ENCODE data around the gene TMEM120A. TPM values are rescaled to one million over a fixed set of nuclear protein-coding genes. Genes with fewer than 3 reads are reported as not detected.

TMEM120A gene
- total RNA-seq, 1 experiment from 2014 or later: 19.3 TPM

DNA sequence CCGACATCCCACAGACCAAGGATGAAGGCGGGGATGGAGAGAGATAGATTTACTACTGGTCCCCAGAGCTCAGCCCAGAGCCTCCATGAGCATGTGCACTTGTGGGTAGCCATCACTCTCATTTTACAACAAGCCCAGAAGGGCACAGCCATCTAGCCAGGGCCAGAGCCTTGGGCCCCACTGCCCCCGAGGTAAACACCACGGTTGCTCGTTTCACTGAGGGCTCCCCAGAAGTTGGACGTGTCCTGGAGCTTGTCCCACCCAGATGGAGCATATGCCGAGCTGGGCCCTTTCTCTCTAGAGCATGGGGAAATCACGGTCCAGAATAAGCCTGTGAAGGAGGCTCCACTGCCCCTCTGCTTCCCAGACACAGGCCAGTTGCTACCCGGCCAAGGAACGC, 9.0 kb upstream of the TMEM120A start:
- intact Hi-C loops (cut with micrococcal nuclease; ENCODE audit: unreplicated experiment): no loop called here
- H3K4me1 Mint-ChIP-seq (ENCODE audit: low read depth, unreplicated experiment): no peaks in the 10 kb centered on the region
- H3K36me3 Mint-ChIP-seq (ENCODE audit: insufficient read depth, unreplicated experiment): peaks cover 16% of the 10 kb centered on the region
- BruUV-seq (replicated peaks): no TSS peak
- CTCF ChIA-PET: no interaction called here
- no peak overlapping the region for H3K4me3 Mint-ChIP-seq (ENCODE audit: low read depth, unreplicated experiment)
- no peak overlapping the region for H3K27ac Mint-ChIP-seq (ENCODE audit: unreplicated experiment)
- H3K9me3 Mint-ChIP-seq (ENCODE audit: low read depth, unreplicated experiment): no peaks in the 10 kb centered on the region
- TF ChIP-seq, protein P1, sequence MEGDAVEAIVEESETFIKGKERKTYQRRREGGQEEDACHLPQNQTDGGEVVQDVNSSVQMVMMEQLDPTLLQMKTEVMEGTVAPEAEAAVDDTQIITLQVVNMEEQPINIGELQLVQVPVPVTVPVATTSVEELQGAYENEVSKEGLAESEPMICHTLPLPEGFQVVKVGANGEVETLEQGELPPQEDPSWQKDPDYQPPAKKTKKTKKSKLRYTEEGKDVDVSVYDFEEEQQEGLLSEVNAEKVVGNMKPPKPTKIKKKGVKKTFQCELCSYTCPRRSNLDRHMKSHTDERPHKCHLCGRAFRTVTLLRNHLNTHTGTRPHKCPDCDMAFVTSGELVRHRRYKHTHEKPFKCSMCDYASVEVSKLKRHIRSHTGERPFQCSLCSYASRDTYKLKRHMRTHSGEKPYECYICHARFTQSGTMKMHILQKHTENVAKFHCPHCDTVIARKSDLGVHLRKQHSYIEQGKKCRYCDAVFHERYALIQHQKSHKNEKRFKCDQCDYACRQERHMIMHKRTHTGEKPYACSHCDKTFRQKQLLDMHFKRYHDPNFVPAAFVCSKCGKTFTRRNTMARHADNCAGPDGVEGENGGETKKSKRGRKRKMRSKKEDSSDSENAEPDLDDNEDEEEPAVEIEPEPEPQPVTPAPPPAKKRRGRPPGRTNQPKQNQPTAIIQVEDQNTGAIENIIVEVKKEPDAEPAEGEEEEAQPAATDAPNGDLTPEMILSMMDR (IDR thresholded peaks at IDR 0.05; ENCODE audit: unreplicated experiment): no peak
- no peak for DNase-seq
- no peaks in the 10 kb centered on the region for H3K27me3 Mint-ChIP-seq (ENCODE audit: unreplicated experiment)

DNA sequence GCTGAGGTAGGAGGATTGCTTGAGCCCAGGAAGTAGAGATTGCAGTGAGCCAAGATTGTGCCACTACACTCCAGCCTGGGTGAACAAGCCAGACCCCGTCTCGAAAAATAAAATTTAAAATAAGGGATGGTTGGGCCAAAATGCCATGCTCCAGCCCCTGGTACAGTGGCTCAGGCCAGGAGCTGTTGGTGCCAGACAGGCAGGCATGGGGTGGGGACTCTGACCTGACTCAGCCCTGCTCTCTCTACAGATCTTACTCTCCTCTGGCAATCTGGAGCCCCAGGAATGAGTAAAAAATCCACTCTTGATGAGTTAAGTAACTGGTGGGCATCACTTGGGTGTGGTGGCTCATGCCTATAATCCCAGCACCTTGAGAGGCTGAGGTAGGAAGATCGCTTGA, 8.4 kb upstream of the TMEM120A start:
- no peak for DNase-seq
- intact Hi-C loops (cut with micrococcal nuclease; ENCODE audit: unreplicated experiment): no loop called here
- no peaks in the 10 kb centered on the region for H3K27me3 Mint-ChIP-seq (ENCODE audit: unreplicated experiment)
- no TSS peak for BruUV-seq (replicated peaks)
- CTCF ChIA-PET: no interaction called here
- H3K4me1 Mint-ChIP-seq (ENCODE audit: low read depth, unreplicated experiment): no peaks in the 10 kb centered on the region
- no peak overlapping the region for H3K27ac Mint-ChIP-seq (ENCODE audit: unreplicated experiment)
- H3K4me3 Mint-ChIP-seq (ENCODE audit: low read depth, unreplicated experiment): no peak overlapping the region
- no peaks in the 10 kb centered on the region for H3K9me3 Mint-ChIP-seq (ENCODE audit: low read depth, unreplicated experiment)
- TF ChIP-seq, protein P1 (IDR thresholded peaks at IDR 0.05; ENCODE audit: unreplicated experiment): no peak
- peaks cover 17% of the 10 kb centered on the region for H3K36me3 Mint-ChIP-seq (ENCODE audit: insufficient read depth, unreplicated experiment)

DNA sequence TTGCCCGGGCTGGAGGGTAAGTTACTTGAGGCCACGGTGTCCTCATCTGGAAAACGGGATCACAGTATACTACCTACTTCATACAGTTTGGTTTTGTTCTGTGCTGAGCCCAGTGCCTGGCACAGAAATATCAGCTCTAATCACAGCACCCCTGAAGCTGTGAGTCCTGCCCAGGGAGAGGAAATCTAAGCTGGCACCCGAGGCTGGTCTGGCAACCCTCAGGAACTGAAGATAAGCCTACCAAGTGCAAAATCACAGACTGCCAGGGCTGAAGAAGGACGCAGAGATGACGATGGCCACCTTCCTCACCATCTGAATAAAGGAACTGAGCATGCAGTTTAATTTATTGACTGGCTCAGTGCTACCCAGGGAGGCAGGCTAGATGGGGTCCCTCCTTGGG, 7.7 kb upstream of the TMEM120A start:
- Mint-ChIP-seq H3K27me3 (ENCODE audit: unreplicated experiment) (no peaks in the 10 kb centered on the region), H3K27ac (ENCODE audit: unreplicated experiment) (no peak overlapping the region), H3K4me1 (ENCODE audit: low read depth, unreplicated experiment) (no peaks in the 10 kb centered on the region), H3K9me3 (ENCODE audit: low read depth, unreplicated experiment) (no peaks in the 10 kb centered on the region), H3K4me3 (ENCODE audit: low read depth, unreplicated experiment) (no peak overlapping the region), H3K36me3 (ENCODE audit: insufficient read depth, unreplicated experiment) (peaks cover 18% of the 10 kb centered on the region)
- TF ChIP-seq, protein P1 (IDR thresholded peaks at IDR 0.05; ENCODE audit: unreplicated experiment): no peak
- intact Hi-C loops (cut with micrococcal nuclease; ENCODE audit: unreplicated experiment): no loop called here
- DNase-seq: no peak
- CTCF ChIA-PET: no interaction called here
- BruUV-seq (replicated peaks): no TSS peak

DNA sequence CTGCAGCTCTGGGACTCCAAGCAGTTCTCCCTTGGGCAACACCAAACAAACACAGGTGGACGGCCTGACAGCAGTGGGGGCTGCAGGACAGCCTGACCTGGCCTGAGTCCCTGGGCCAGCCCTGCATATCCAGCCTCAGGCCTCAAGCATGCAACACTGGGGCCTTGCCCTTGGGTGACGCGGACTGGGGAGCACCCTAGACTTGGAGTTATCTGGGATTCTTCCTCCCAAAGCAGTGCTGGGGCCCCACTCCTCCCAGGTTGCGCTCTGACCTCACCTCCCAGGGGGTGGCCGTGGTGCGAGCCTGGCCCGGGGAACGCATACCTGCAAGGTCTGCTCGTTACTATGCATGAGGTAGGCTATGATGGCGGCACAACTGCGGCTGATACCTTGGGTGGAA, 6.2 kb upstream of the TMEM120A start:
- no peak overlapping the region for H3K4me3 Mint-ChIP-seq (ENCODE audit: low read depth, unreplicated experiment)

More for the DNA sequence above, 6.2 kb upstream of the TMEM120A start:
- no peak for DNase-seq
- intact Hi-C loops (cut with micrococcal nuclease; ENCODE audit: unreplicated experiment): no loop called here
- TF ChIP-seq, protein P1 (IDR thresholded peaks at IDR 0.05; ENCODE audit: unreplicated experiment): no peak
- BruUV-seq (replicated peaks): no TSS peak
- no peak overlapping the region for H3K27ac Mint-ChIP-seq (ENCODE audit: unreplicated experiment)
- H3K36me3 Mint-ChIP-seq (ENCODE audit: insufficient read depth, unreplicated experiment): peaks cover 27% of the 10 kb centered on the region
- H3K27me3 Mint-ChIP-seq (ENCODE audit: unreplicated experiment): no peaks in the 10 kb centered on the region
- CTCF ChIA-PET: no interaction called here
- H3K9me3 Mint-ChIP-seq (ENCODE audit: low read depth, unreplicated experiment): no peaks in the 10 kb centered on the region
- H3K4me1 Mint-ChIP-seq (ENCODE audit: low read depth, unreplicated experiment): no peaks in the 10 kb centered on the region
